GM10266 (cell line): ENCODE data around the gene ZNF337.
"Not testable (repeated sequence)": the region's sequence is repeated elsewhere in the genome, so short reads cannot be mapped to it uniquely, and the experiment has no call there.

Experiments
- DNase-seq: peaks from one replicate; pipeline ENCODE4 v3.0.0; 2012; ENCODE audit errors: extremely low spot score
- TF ChIP-seq, protein P1 (sequence below): IDR thresholded peaks from 2 replicates; pipeline ENCODE4 v1.5.1; 2012; ENCODE audit warnings: mild to moderate bottlenecking, low read depth; ENCODE audit not compliant: control insufficient read depth, insufficient read depth; ENCODE audit errors: missing control alignments

ZNF337 gene

DNA sequence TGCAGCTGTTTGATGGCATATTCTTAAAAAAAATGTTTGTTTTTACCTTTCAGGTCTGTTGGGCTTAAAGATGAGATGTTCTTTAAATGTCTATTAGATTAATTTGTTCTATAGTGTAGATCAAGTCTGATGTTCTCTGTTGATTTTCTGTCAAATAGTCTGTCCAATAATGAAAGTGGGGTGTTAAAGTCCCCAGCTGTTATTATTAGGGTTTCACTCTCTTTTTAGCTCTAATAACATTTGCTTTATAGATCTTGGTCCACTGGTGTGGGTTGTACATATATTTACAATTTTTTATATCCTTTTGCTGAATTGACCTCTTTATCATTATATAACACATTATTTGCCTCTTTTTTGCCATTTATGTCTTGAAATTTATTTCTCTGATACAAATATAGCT lies 11.0 kb upstream of the ZNF337 start:
- DNase-seq, result no peak
- TF ChIP-seq, protein P1, sequence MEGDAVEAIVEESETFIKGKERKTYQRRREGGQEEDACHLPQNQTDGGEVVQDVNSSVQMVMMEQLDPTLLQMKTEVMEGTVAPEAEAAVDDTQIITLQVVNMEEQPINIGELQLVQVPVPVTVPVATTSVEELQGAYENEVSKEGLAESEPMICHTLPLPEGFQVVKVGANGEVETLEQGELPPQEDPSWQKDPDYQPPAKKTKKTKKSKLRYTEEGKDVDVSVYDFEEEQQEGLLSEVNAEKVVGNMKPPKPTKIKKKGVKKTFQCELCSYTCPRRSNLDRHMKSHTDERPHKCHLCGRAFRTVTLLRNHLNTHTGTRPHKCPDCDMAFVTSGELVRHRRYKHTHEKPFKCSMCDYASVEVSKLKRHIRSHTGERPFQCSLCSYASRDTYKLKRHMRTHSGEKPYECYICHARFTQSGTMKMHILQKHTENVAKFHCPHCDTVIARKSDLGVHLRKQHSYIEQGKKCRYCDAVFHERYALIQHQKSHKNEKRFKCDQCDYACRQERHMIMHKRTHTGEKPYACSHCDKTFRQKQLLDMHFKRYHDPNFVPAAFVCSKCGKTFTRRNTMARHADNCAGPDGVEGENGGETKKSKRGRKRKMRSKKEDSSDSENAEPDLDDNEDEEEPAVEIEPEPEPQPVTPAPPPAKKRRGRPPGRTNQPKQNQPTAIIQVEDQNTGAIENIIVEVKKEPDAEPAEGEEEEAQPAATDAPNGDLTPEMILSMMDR, result no peak

DNA sequence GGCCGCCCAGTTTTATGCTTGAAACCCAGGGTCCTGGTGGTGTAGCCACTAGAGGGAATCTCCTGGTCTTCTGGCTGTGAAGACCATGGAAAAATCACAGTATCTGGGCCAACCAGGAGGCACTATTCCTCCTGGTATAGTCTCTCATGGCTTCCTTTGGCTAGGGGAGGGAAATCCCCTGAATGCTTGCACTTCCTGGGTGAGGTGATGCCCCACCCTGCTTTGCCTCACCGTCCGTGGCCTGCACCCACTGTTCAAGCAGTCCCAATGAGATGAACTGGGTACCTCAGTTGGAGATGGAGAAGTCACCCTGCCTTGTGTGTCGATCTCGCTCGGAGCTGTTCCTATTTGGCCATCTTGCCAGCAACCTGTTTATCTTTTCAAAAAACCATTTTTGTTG lies 10.1 kb upstream of the ZNF337 start:
- TF ChIP-seq, protein P1, result no peak
- no peak for DNase-seq

DNA sequence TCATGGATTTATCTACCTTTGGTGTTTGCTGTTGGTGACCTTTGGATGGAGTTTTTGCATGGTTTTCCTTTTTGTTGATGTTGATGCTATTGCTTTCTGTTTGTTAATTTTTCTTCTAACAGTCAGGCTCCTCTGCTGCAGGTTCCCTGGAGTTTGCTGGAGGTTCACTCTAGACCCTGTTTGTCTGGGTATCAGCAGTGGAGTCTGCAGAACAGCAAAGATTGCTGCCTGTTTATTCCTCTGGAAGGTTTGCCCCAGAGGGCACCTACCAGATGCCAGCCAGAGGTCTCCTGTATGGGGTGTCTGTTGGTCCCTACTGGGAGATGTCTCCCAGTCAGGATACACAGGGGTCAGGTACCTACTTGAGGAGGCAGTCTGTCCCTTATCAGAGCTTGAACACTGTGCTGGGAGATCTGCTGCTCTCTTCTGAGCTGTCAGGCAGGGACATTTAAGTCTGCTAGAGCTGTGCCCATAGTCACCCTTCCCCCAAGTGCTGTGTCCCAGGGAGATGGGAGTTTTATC lies 9.2 kb upstream of the ZNF337 start:
- no peak for DNase-seq
- TF ChIP-seq, protein P1, result no peak

DNA sequence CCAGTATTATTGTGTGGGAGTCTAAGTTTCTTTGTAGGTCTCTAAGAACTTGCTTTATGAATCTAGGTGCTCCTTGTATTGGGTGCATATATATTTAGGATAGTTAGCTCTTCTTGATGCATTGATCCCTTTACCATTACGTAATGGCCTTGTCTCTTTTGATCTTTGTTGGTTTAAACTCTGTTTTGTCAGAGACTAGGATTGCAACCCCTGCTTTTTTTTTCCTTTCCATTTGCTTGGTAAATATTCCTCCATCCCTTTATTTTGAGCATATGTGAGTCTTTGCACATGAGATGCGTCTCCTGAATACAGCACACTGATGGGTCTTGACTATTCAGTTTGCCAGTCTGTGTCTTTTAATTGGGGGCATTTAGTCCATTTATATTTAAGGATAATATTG lies 7.7 kb upstream of the ZNF337 start:
- not testable (repeated sequence) for DNase-seq

DNA sequence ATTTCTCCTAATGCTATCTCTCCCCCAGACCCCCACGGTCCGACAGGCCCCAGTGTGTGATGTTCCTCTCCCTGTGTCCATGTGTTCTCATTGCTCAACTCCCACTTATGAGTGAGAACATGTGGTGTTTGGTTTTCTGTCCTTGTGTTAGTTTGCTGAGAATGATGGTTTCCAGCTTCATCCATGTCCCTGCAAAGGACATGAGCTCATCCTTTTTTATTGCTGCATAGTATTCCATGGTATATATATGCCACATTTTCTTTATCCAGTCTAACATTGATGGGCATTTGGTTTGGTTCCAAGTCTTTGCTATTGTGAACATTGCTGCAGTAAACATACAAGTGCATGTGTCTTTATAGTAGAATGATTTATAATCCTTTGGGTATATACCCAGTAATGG lies 4.2 kb upstream of the ZNF337 start:
- not testable (repeated sequence) for DNase-seq

DNA sequence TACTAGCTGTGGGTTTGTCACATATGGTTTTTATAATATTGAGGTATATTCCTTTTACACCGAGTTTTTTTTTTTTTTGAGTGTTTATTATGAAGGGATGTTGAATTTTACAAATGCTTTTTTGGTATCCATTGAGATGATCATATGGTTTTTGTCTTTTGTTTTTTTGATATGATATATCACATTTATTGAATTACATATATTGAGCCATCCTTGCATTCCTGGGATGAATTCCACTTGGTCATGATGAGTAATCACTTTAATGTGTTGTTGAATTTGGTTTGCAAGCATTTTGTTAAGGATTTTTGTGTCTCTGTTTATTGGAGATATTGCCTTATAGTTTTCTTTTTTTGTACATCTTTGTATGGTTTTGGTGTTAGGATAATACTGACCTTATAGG lies 3.3 kb upstream of the ZNF337 start:
- no peak for DNase-seq
- TF ChIP-seq, protein P1, result no peak

DNA sequence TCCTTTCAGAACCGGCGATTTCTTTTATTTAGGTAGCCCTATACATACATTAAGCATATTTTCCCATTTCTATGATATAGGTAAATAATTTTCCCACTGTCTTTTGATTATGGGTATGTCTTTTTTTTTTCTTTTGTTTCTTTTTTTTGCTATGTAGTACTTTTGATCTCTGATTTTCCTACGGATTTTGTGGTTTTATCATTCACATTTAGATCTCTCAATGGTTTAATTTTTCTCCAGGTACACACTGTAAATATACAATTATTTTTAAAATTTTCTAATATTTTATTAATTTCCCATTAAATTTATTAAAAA lies 436 bp upstream of the ZNF337 start:
- DNase-seq, result no peak
- TF ChIP-seq, protein P1, result no peak

DNA sequence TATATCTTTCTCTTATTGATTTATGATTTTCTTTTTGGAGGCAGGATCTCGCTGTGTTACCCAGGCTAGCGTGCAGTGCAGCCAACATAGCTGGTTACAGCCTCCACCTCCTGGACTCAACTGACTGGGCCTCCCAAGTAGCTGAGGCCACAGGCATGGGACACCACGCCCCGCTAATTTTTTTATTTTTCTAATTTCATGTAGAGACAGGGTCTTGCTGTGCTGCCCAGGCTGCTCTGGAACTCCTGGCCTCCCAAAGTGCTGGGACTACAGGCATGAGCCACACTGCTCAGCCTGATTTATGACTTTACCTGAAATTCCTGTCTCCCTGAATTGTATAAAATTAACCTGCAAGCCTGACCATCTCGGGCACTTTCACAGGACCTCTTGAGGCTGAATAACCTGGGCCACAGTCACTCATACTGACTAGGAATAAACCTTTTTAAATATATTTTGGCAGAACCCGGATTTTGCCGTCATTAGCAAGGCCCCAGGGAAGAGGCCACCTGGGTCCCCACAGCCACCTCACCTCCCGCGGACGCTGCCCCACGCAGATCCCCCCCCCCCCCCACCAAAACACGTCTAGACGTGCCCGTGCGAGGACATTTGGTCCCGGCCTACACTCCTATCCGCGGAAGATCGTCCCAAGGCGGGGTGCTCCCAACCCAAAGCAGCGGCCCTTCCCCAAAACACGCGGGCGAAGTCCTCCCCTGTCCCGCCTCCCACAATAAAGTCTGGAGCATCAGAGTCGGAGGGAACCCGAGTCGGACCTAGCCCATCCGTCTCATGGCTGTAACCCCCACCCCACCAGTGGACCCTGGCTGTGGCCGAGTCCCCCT lies 902 bp downstream of the ZNF337 start:
- TF ChIP-seq, protein P1, result no peak
- DNase-seq, result no peak
